ENCODE results near the gene MED17.

DNA sequence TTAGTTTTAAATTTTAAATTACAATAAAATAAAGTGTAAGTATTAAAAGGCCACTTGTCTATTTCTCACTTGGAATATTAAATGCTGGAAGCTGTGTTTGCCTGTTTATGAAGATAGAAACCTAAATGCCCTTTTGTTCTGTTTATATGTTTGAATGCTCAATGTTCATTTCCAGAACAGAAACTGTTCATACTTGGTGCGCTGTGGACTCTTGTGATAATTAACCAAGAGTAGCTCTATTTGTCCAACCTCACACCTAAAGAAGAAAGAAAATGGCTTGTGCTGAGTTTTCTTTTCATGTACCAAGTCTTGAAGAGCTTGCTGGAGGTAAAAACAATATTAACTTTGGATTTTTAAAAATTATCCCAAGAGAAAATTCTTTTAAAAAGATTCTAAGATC is 37.0 kb upstream of the MED17 start:
- TF ChIP-seq CTCF (IDR thresholded peaks at IDR 0.05) (no peak), ZFX (IDR thresholded peaks at IDR 0.05; ENCODE audit: borderline replicate concordance) (no peak)

Data from 22Rv1 (cell line).